ENCODE measurements around the gene MTHFD2L.

Gene MTHFD2L

DNA sequence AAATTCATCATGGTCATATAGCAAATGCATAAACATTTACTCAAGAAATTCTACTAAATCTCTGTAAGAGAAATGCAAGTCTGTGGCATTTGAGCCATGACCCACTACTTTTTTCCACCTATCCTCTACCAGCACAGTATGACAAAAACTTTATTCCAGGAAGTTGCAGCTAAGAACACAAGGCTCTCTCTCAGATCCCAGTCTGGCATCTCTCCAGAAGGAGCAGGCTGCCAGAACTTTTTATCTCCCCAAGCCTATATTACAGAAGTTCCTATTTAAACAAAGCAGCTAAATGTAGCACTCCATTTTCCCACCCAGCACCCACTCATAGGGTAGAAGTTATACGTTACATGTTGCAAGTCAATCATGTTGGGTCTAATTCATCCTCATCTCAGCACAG lies 101.0 kb downstream of the MTHFD2L start:
- Mint-ChIP-seq H3K4me1 (peaks cover 6% of the 10 kb centered on the region), H3K27me3 (ENCODE audit: low read depth) (no peaks in the 10 kb centered on the region), H3K4me3 (no peak overlapping the region), H3K9me3 (peaks cover 3% of the 10 kb centered on the region), H3K27ac (no peak overlapping the region), H3K36me3 (ENCODE audit: low read depth) (peaks cover 4% of the 10 kb centered on the region)
- TF ChIP-seq, protein P1, sequence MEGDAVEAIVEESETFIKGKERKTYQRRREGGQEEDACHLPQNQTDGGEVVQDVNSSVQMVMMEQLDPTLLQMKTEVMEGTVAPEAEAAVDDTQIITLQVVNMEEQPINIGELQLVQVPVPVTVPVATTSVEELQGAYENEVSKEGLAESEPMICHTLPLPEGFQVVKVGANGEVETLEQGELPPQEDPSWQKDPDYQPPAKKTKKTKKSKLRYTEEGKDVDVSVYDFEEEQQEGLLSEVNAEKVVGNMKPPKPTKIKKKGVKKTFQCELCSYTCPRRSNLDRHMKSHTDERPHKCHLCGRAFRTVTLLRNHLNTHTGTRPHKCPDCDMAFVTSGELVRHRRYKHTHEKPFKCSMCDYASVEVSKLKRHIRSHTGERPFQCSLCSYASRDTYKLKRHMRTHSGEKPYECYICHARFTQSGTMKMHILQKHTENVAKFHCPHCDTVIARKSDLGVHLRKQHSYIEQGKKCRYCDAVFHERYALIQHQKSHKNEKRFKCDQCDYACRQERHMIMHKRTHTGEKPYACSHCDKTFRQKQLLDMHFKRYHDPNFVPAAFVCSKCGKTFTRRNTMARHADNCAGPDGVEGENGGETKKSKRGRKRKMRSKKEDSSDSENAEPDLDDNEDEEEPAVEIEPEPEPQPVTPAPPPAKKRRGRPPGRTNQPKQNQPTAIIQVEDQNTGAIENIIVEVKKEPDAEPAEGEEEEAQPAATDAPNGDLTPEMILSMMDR (IDR thresholded peaks at IDR 0.05; ENCODE audit: unreplicated experiment in 3 of 3) = no peak

DNA sequence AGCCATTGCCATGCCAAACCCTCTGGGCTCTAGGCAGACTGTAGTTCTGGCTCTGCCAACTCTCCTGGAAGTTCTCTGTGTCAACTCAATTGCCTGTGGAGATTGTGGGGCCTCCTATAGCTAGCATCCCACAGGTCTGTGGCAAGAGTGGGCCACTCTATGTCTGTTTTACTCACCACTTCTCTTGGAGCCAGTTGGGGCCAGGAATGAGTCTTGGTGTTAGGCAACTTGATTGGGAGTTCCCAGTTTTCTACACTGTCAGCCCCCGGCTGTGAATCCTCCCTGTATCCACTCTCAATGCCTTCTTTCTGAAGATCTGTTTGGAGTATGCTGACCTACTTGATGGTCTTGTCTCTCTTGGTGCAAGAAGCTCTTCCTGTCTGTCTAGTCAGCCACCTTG lies 102.1 kb downstream of the MTHFD2L start:
- TF ChIP-seq, protein P1 (IDR thresholded peaks at IDR 0.05; ENCODE audit: unreplicated experiment in 3 of 3) = no peak
- Mint-ChIP-seq H3K27ac (no peak overlapping the region), H3K9me3 (peaks cover 3% of the 10 kb centered on the region), H3K4me1 (peaks cover 6% of the 10 kb centered on the region), H3K36me3 (ENCODE audit: low read depth) (peaks cover 3% of the 10 kb centered on the region), H3K4me3 (no peak overlapping the region), H3K27me3 (ENCODE audit: low read depth) (no peaks in the 10 kb centered on the region)

DNA sequence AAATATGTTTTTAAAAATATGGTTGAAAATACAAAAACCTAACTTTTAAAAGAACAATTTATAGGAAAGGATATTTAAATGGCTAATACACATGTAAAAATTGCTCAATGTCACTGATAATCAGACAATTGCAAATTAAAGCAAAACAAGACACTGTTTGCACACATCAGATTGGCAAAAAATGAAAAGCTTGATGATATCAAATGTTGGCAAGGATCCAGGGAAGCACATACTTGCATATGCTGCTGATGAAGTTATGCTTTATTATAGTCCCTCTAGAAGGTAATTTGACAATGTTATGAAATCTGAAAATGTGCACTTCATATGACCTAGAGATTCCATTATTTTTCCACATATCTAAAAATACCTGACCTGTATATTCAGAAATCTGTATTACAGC lies 104.6 kb downstream of the MTHFD2L start:
- H3K4me1 Mint-ChIP-seq = peaks cover 6% of the 10 kb centered on the region
- H3K4me3 Mint-ChIP-seq = no peak overlapping the region
- H3K27me3 Mint-ChIP-seq (ENCODE audit: low read depth) = no peaks in the 10 kb centered on the region
- TF ChIP-seq, protein P1 (IDR thresholded peaks at IDR 0.05; ENCODE audit: unreplicated experiment in 3 of 3) = no peak
- H3K36me3 Mint-ChIP-seq (ENCODE audit: low read depth) = no peaks in the 10 kb centered on the region
- no peaks in the 10 kb centered on the region for H3K9me3 Mint-ChIP-seq
- H3K27ac Mint-ChIP-seq = no peak overlapping the region

DNA sequence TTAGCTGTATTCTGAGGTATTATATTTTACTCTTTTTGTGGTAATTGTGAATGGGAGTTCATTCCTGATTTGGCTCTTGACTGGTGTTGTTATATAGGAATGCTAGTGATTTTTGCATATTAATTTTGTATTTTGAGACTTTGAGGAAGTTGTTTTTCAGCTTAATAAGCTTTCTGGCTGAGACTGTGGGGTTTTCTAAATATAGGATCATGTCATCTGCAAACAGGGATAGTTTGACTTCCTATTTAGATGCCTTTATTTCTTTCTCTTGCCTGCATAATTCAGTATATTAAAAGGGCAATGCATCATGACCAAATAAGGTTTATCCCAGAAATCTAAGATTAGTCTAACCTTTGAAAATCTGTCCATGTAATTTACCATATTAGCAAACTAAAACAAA lies 105.6 kb downstream of the MTHFD2L start:
- Mint-ChIP-seq H3K36me3 (ENCODE audit: low read depth) (no peaks in the 10 kb centered on the region), H3K4me3 (no peak overlapping the region), H3K27ac (no peak overlapping the region), H3K27me3 (ENCODE audit: low read depth) (no peaks in the 10 kb centered on the region), H3K4me1 (peaks cover 6% of the 10 kb centered on the region), H3K9me3 (no peaks in the 10 kb centered on the region)
- TF ChIP-seq, protein P1 (IDR thresholded peaks at IDR 0.05; ENCODE audit: unreplicated experiment in 3 of 3) = no peak

DNA sequence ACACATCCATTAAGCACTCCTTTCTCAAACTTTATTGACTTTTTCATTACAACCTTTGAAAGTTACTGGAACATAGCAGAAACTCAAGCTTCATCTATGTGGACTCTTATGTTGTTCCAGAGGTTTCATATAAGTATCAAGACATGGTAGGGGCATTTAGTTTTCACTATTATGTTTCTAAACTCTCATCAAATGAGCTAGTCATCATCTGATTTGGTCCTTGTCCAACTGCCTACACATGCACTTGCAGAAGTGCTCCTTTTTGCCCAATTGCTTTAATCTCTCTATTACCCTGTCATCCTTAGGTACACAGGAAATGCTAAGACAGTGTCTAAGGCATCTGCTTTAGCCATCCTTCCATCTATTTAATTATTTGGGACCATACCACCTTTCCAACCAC lies 108.2 kb downstream of the MTHFD2L start:
- TF ChIP-seq, protein P1 (IDR thresholded peaks at IDR 0.05; ENCODE audit: unreplicated experiment in 3 of 3) = no peak
- Mint-ChIP-seq H3K9me3 (no peaks in the 10 kb centered on the region), H3K4me1 (no peaks in the 10 kb centered on the region), H3K36me3 (ENCODE audit: low read depth) (no peaks in the 10 kb centered on the region), H3K27me3 (ENCODE audit: low read depth) (no peaks in the 10 kb centered on the region), H3K27ac (no peak overlapping the region), H3K4me3 (no peak overlapping the region)

DNA sequence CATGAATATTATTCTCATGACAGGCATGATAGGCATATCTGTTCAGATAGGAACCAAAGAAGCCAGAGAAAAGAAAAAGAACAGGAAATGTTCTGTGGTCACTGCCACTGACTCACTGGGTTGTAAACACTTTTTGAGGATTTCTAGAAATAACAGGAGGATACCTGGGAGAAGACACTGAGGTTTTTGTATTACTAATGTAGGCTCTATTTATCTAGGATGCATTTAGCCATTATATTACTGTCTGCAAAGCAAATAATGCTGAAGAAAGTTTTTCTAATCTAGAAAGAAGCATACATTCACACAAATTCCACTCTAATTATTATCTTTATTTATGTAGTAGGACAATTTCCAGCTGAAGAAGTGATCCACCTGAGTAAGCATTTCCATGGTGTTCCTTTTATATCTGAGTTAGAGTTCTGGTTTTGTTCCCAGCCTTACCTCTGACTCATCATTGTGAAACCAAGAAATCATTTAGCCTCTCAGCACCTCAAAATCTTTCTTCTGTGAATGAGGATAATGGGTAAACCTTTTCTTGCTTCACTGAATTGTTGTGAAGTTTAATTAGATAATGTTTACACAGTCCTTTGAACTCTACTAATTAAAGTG lies 110.2 kb downstream of the MTHFD2L start:
- H3K4me1 Mint-ChIP-seq = no peaks in the 10 kb centered on the region
- no peaks in the 10 kb centered on the region for H3K9me3 Mint-ChIP-seq
- H3K27me3 Mint-ChIP-seq (ENCODE audit: low read depth) = no peaks in the 10 kb centered on the region
- no peaks in the 10 kb centered on the region for H3K36me3 Mint-ChIP-seq (ENCODE audit: low read depth)
- no peak overlapping the region for H3K27ac Mint-ChIP-seq
- no peak overlapping the region for H3K4me3 Mint-ChIP-seq
- TF ChIP-seq, protein P1 (IDR thresholded peaks at IDR 0.05; ENCODE audit: unreplicated experiment in 3 of 3) = no peak
